ENCODE data around the gene TIE1. TPM values are rescaled to one million over a fixed set of nuclear protein-coding genes. Genes with fewer than 3 reads are reported as not detected.

The TIE1 gene
- total RNA-seq, 2 experiments from 2014 or later: not detected

DNA sequence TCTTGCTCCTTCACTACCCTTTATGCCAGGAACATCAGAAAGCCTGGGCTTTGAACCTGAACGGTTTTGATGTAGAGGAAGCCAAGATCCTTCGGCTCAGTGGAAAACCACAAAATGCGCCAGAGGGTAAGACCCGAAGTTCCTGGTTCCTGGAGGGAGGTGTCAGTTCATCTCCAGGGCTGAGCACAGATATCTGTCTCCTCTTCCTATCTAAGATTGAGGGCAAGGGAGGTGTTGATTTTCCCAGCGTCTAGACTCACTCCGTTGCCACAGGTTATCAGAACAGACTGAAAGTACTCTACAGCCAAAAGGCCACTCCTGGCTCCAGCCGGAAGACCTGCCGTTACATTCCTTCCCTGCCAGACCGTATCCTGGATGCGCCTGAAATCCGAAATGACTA, 58.9 kb downstream of the TIE1 start:
- Mint-ChIP-seq H3K36me3 (ENCODE audit: low read depth) (peaks cover 56% of the 10 kb centered on the region), H3K9me3 (ENCODE audit: low read depth) (no peaks in the 10 kb centered on the region), H3K4me1 (peaks cover 33% of the 10 kb centered on the region), H3K27me3 (no peaks in the 10 kb centered on the region), H3K4me3 (peak overlapping the region; percentile 97), H3K27ac (peak overlapping the region; percentile 86)
- no peak for ATAC-seq
- no peak for DNase-seq
- CTCF ChIA-PET: interaction anchor here (1.0 kb wide), 1 partner anchor 31 kb away, joined by 3 read pairs; no protein-coding TSS in a partner anchor
- POLR2A ChIA-PET: no interaction called here
- intact Hi-C loops (cut with DNase I, micrococcal nuclease): loop anchor here (2.0 to 10.0 kb wide), 6 partner anchors 95 to 1275 kb away; partner anchors contain the start of genes CFAP57 (in 1 of the 2), EBNA1BP2 (in 1 of the 2), IPO13 (in 1 of the 2) and SLC6A9 (in 1 of the 2)

DNA sequence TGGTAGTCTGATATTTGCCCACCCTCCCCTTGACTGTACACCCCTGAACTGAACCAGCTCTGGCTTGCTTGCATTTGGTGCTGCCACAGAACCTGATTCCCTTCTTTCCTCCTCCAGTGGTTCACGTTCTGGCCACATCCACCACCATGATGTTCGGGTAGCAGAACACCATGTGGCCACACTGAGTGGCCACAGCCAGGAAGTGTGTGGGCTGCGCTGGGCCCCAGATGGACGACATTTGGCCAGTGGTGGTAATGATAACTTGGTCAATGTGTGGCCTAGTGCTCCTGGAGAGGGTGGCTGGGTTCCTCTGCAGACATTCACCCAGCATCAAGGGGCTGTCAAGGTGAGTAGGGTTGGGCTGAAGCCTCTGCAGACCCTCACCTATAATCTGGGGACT, 59.8 kb downstream of the TIE1 start:
- Mint-ChIP-seq H3K36me3 (ENCODE audit: low read depth) (peaks cover 64% of the 10 kb centered on the region), H3K27me3 (no peaks in the 10 kb centered on the region), H3K27ac (no peak overlapping the region), H3K4me1 (peaks cover 39% of the 10 kb centered on the region), H3K9me3 (ENCODE audit: low read depth) (no peaks in the 10 kb centered on the region), H3K4me3 (peak overlapping the region; percentile 97)
- POLR2A ChIA-PET: no interaction called here
- no peak for ATAC-seq
- intact Hi-C loops (cut with DNase I, micrococcal nuclease): loop anchor here in 1 of 2 experiments (10.0 kb wide), 2 partner anchors 674 to 1274 kb away; partner anchors contain the start of gene SLC6A9
- CTCF ChIA-PET: interaction anchor here (1.0 kb wide), 1 partner anchor 30 kb away, joined by 3 read pairs; no protein-coding TSS in a partner anchor
- no peak for DNase-seq

DNA sequence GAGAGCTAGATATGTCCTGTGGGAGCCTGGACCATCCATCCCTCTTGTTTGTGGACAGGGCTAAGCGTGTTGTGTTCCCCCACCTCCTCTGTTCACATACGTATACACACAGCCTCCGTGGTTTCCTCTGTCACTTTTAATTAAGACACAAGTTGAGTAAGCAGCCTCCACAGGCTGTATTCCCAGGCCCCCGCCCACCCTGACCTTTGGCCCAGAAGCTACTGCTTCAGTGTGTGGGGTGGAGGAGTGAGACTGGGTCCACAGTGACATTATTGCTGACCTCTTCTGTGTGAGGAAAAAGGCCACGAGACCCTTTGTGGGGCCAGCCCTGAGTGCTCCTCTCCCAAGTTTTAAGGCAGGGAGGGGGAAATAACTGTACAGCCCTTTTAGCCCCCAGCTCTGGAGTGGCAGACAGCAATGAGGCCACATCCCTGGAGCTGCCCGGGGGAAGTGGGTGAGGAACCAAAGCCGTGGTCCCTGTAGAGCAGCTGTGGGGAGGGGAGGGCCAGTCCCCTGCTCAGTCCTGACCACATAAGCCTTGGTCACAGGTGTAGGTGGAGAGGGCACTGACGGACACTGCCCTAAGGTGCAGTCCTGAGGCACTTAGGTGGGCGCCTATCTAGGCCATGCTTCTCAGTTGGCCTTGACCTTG, 62.6 kb downstream of the TIE1 start:
- CTCF ChIA-PET: no interaction called here
- POLR2A ChIA-PET: no interaction called here
- DNase-seq (peak; percentile 29), ATAC-seq (no peak)
- H3K27ac Mint-ChIP-seq: peak overlapping the region; percentile 35
- H3K4me3 Mint-ChIP-seq: no peak overlapping the region
- H3K4me1 Mint-ChIP-seq: peaks cover 44% of the 10 kb centered on the region
- intact Hi-C loops (cut with DNase I, micrococcal nuclease): loop anchor here in 1 of 2 experiments (10.0 kb wide), 2 partner anchors 671 to 1271 kb away; partner anchors contain the start of gene SLC6A9
- H3K9me3 Mint-ChIP-seq (ENCODE audit: low read depth): no peaks in the 10 kb centered on the region
- H3K36me3 Mint-ChIP-seq (ENCODE audit: low read depth): peaks cover 69% of the 10 kb centered on the region
- no peaks in the 10 kb centered on the region for H3K27me3 Mint-ChIP-seq

DNA sequence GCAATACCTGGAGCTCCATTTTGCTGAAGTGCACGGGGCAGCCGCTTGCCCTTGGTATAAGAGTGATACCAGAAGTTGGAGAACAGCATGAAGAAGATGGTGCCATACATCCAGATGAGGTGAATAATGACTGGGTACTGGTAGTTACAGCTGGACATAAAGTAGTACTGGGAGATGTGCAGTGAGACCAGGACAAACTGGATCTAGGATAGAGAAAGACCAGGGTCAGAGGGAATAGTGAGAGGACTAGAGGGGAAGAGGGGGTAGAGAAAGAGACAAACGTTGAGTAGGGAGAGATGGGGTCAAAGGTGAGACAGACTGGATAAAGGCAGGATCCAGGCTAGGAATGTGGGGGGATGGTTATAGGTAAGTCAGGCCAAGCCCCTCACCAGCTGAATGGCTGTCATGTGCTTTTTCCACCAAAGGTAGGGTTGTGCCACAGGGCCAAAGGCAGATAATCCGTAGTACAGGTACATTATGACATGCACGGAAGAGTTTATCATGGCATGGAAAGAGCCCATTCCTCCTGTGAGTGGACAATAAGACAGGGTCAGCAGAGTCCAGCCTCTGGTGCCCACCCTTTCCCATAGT, 63.2 kb downstream of the TIE1 start:
- POLR2A ChIA-PET: no interaction called here
- ATAC-seq: no peak
- CTCF ChIA-PET: no interaction called here
- Mint-ChIP-seq H3K36me3 (ENCODE audit: low read depth) (peaks cover 71% of the 10 kb centered on the region), H3K4me3 (no peak overlapping the region), H3K27ac (peak overlapping the region; percentile 27), H3K9me3 (ENCODE audit: low read depth) (no peaks in the 10 kb centered on the region), H3K27me3 (no peaks in the 10 kb centered on the region), H3K4me1 (peaks cover 50% of the 10 kb centered on the region)
- DNase-seq: no peak
- intact Hi-C loops (cut with DNase I, micrococcal nuclease): loop anchor here in 1 of 2 experiments (10.0 kb wide), 2 partner anchors 671 to 1271 kb away; partner anchors contain the start of gene SLC6A9

DNA sequence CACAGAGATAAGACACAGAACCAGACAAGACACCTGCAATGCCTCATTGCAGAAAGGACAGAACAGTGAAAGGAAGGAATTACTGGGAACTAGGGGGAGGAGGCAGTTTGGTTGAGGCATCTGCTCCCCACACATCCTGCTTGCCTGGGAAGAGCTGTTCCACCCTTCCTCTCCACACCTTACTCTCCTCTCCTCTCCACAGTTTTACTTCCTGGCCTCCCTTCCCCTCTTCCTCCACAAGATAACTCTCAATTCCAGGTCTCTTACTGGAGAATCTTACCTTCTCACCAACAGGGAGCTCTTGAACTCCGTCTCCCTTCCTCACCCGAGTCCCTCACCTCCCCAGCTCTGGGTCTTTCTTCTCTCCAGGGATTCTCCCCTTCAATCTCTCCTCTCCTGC, 64.9 kb downstream of the TIE1 start:
- Mint-ChIP-seq H3K36me3 (ENCODE audit: low read depth) (peaks cover 58% of the 10 kb centered on the region), H3K4me1 (peaks cover 47% of the 10 kb centered on the region), H3K9me3 (ENCODE audit: low read depth) (no peaks in the 10 kb centered on the region), H3K27ac (peak overlapping the region; percentile 89), H3K27me3 (no peaks in the 10 kb centered on the region), H3K4me3 (peak overlapping the region; percentile 90)
- ChIA-PET CTCF (no interaction called here), POLR2A (no interaction called here)
- ATAC-seq: no peak
- intact Hi-C loops (cut with DNase I, micrococcal nuclease): loop anchor here in 1 of 2 experiments (5.0 to 10.0 kb wide), 5 partner anchors 518 to 1269 kb away; partner anchors contain the start of genes ATP6V0B, DPH2, SLC6A9 and YBX1
- DNase-seq: no peak

DNA sequence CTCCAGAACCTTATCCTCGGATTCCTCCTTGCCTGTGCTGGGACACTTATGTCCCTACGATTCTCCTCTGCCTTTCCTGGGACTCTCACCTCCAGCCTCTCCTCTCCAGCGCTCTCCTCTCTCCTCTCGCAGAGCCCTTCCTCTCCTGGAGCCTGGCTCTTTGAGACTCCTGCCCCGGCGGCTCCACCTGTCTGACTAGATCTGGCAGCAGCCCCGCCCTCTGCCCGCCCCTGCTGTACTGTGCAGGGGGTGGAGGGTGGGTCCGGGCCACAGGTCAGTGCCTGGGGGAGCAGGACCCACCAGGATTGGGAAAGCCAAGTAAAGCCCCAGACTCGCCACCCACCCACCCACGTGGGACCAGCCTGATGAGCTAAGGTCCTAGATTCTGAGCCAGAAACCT, 65.4 kb downstream of the TIE1 start:
- H3K4me1 Mint-ChIP-seq: peaks cover 42% of the 10 kb centered on the region
- POLR2A ChIA-PET: no interaction called here
- intact Hi-C loops (cut with DNase I, micrococcal nuclease): loop anchor here in 1 of 2 experiments (5.0 to 10.0 kb wide), 5 partner anchors 519 to 1269 kb away; partner anchors contain the start of genes ATP6V0B, DPH2, SLC6A9 and YBX1

DNA sequence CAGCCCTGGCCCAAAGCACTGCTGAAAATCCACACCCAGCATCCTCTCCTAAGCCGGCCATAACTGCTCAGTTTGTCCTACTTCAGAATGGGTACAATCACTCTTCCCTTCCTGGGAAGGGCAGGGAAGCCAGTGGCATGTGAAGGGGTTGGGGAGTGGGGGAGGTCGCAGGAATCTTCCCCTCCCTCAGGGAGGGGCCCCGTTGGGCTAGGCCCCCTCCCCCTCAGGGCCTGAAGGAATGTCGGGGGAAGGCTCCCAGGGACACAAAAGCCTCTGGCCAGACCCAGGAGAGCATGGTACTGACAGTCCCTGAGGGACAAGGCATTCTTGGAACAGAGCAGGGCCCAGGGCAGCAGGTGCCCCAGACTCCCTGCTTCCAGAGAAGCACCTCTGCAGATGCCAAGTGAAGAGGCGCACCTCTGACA, 65.8 kb downstream of the TIE1 start:
- Mint-ChIP-seq H3K36me3 (ENCODE audit: low read depth) (peaks cover 49% of the 10 kb centered on the region), H3K27me3 (no peaks in the 10 kb centered on the region), H3K4me3 (peak overlapping the region; percentile 90), H3K9me3 (ENCODE audit: low read depth) (no peaks in the 10 kb centered on the region), H3K27ac (peak overlapping the region; percentile 89), H3K4me1 (peaks cover 37% of the 10 kb centered on the region)
- ChIA-PET CTCF (no interaction called here), POLR2A (interaction anchor here (2.6 kb wide), 1 partner anchor 8 kb away, joined by 14 read pairs; the partner anchor contains the start of gene CDC20)
- ATAC-seq: no peak
- intact Hi-C loops (cut with DNase I, micrococcal nuclease): loop anchor here in 1 of 2 experiments (5.0 to 10.0 kb wide), 5 partner anchors 519 to 1268 kb away; partner anchors contain the start of genes ATP6V0B, DPH2, SLC6A9 and YBX1
- no peak for DNase-seq

More for the DNA sequence above, 65.4 kb downstream of the TIE1 start:
- peak; percentile 37 for DNase-seq
- CTCF ChIA-PET: no interaction called here
- no peak for ATAC-seq
- Mint-ChIP-seq H3K27me3 (no peaks in the 10 kb centered on the region), H3K36me3 (ENCODE audit: low read depth) (peaks cover 53% of the 10 kb centered on the region), H3K4me3 (peak overlapping the region; percentile 90), H3K27ac (peak overlapping the region; percentile 89), H3K9me3 (ENCODE audit: low read depth) (no peaks in the 10 kb centered on the region)

DNA sequence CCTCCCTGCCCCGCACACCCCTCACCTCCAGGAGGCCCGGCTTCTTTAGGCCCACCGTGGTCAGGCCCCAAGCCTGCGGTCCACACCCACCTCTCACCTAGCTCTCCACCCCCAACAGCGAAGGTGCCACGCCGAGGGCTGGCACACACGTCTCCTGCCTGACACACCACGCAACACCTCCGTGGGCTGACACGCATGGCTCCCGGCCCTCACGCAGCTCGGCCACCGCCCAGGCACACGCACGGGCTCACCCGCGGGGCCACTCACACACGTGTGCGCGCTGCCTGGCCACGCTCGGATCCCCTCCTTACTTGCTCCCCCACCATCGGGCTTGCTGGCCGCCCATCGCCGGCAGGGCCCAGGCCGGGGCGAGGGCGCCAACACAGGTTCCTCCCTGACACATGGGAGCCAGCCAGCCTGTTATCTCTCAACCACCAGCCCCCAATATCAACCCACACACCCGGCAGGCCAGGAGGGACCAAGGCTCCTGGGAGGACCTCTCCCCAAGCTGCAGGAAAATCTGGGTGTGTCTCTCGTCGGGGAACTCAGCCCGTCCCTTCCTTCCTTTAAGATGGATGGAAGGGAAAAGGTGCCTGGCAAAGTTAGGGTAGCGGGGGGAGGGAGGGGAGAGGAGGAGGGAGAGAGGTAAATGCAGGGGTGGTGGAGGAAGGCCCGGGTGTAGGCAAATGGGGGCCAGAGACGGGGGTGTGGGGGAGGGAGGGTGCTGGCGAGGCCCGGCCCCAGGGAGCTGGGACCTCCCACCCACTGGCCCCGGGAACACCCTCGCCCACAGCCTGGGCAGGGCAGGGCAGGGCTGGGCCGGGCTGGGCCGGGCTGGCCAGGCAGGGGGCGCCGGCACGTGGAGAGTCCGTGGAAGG, 66.5 kb downstream of the TIE1 start:
- ChIA-PET CTCF (interaction anchor here (1.2 to 1.9 kb wide), 3 partner anchors 10 to 57 kb away, joined by 3 to 10 read pairs (median 4); partner anchors contain the start of gene CDC20), POLR2A (interaction anchor here (0.7 to 2.6 kb wide), 4 partner anchors 9 to 31 kb away, joined by 3 to 14 read pairs (median 3); partner anchors contain the start of genes CDC20, MED8 and SZT2)
- Mint-ChIP-seq H3K9me3 (ENCODE audit: low read depth) (no peaks in the 10 kb centered on the region), H3K27me3 (no peaks in the 10 kb centered on the region), H3K27ac (peak overlapping the region; percentile 89), H3K4me3 (peak overlapping the region; percentile 90), H3K4me1 (peaks cover 31% of the 10 kb centered on the region), H3K36me3 (ENCODE audit: low read depth) (peaks cover 42% of the 10 kb centered on the region)
- DNase-seq (peak; percentile 63), ATAC-seq (peak; percentile 47)
- intact Hi-C loops (cut with DNase I, micrococcal nuclease): loop anchor here in 1 of 2 experiments (5.0 to 10.0 kb wide), 5 partner anchors 520 to 1268 kb away; partner anchors contain the start of genes ATP6V0B, DPH2, SLC6A9 and YBX1

DNA sequence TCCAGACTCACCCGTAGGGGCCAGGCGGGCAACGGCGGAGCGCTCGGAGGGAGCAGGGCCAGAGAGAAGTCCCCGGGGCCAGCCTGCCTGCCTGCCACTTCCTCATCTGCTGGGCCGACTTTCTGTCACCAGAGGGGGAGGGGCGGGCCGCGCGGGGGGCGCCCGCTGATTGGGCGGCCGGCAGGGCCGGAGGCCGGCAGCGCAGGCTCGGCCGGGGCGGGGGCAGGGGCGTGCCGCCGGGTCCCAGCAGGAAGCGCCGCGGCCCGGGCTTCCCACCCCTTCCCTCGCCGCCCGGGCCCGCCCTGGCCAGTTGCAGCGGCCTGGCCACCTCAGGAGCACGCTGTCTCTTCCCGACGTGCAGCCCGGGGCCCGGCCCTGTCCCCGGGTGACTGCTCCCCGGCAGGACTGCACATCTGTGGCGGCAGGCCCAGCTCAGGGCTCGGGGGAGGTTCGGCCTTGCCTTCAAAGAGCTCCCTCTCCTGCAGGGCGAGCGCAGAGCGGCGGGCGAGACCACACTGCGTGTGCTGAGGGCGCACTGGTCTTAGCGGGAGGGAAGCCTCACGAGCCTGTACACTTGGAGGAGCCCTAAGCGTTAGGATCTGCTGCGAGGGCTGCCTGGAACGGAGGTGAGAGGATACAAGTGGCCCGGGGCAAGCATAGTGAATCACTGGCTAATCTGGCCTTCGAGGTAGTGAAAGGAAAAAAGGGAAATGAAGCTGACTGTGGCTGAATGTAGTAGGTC, 67.3 kb downstream of the TIE1 start, which contains the start of gene ELOVL1:
TSS of gene ELOVL1 (minus strand) at position 108 of the 742 bp plus-strand sequence. CDS start 2,402 bp downstream, outside the sequence.
- intact Hi-C loops (cut with DNase I, micrococcal nuclease): loop anchor here (1.0 to 10.0 kb wide), 13 partner anchors 10 to 1267 kb away; partner anchors contain the start of genes CDC20 (in 2 of the 2), ATP6V0B (in 1 of the 2), CFAP57 (in 1 of the 2) and DPH2 (in 1 of the 2)
- no peaks in the 10 kb centered on the region for H3K27me3 Mint-ChIP-seq
- H3K4me1 Mint-ChIP-seq: peaks cover 30% of the 10 kb centered on the region
- peak within 1 kb of the TSS; percentile 93 for H3K27ac Mint-ChIP-seq
- H3K36me3 Mint-ChIP-seq (ENCODE audit: low read depth): peaks cover 37% of the 10 kb centered on the region
- POLR2A ChIA-PET: interaction anchor here (0.6 to 2.6 kb wide), 5 partner anchors 10 to 91 kb away, joined by 3 to 14 read pairs (median 3); partner anchors contain the start of genes CDC20, MED8 and SZT2
- DNase-seq (peak; percentile 94), ATAC-seq (peak; percentile 83)
- no peaks in the 10 kb centered on the region for H3K9me3 Mint-ChIP-seq (ENCODE audit: low read depth)
- peak within 1 kb of the TSS; percentile 90 for H3K4me3 Mint-ChIP-seq
- CTCF ChIA-PET: interaction anchor here (0.7 to 1.9 kb wide), 4 partner anchors 10 to 57 kb away, joined by 3 to 10 read pairs (median 4); partner anchors contain the start of gene CDC20

All from activated CD4-positive, alpha-beta T cell treated with anti-CD3 and anti-CD28 coated beads for 36 hours (primary cell).